ENCODE results near the gene TEX30. TPM values are rescaled to one million over a fixed set of nuclear protein-coding genes. Genes with fewer than 3 reads are reported as not detected.

TEX30 gene
- total and polyA plus RNA-seq, 2 of the 4 experiments (the other 2 are of a cell fraction): 8.1 to 10.4 TPM

- POLR2A ChIA-PET (ENCODE audit: unreplicated experiment): interaction anchor here (0.6 kb wide), 1 partner anchor 1297 kb away, joined by 3 read pairs; no protein-coding TSS in a partner anchor
- Histone ChIP-seq H4K8ac (ENCODE audit: low read depth in 2 of 2, low read length in 2 of 2) (no peak overlapping the region; a peak in 1 of 4 replicates), H2BK120ac (ENCODE audit: low read depth, low read length) (no peak overlapping the region), H3K9me3 (ENCODE audit: control insufficient read depth, insufficient read depth, low read length) (no peaks in the 10 kb centered on the region), H3K36me3 (ENCODE audit: control insufficient read depth, insufficient read depth, low read length) (0 out of 2 replicates have a peak, but pooled peaks cover 1% of the 10 kb centered on the region), H2BK20ac (ENCODE audit: low read depth, low read length) (no peak overlapping the region), H2BK15ac (ENCODE audit: low read depth, low read length) (no peak overlapping the region), H3K79me1 (ENCODE audit: low read depth in 1 of 2, low read length in 2 of 2) (peaks cover 13 to 26% of the 10 kb centered on the region in 2 experiments), H3K4me1 (ENCODE audit: control insufficient read depth, insufficient read depth, low read length) (peaks cover 2% of the 10 kb centered on the region; the same call in 1 of the 2 replicates), H3K56ac (ENCODE audit: extremely low read depth, insufficient read depth, low read length) (no peak overlapping the region), H3K18ac (ENCODE audit: low read depth, low read length) (no peak overlapping the region), H3K14ac (replicated peaks; ENCODE audit: low read depth, low read length) (no peak overlapping the region), H3K4me3 (ENCODE audit: insufficient read depth, low read depth, low read length) (no peak overlapping the region), H2BK5ac (ENCODE audit: low read depth, low read length, poor library complexity, severe bottlenecking) (no peak overlapping the region), H3K27ac (ENCODE audit: insufficient read depth, low read length) (no peak overlapping the region), H4K91ac (ENCODE audit: insufficient read depth, low read depth, low read length) (no peak overlapping the region), H4K5ac (ENCODE audit: low read depth, low read length) (no peak overlapping the region), H3K9me1 (ENCODE audit: insufficient read depth, low read length) (peaks cover 4% of the 10 kb centered on the region; the same call in 1 of the 2 replicates), H2AK5ac (ENCODE audit: low read depth, low read length) (no peak overlapping the region), H3K23ac (ENCODE audit: low read depth, low read length) (no peak overlapping the region), H3K4ac (ENCODE audit: low read depth, low read length) (no peak overlapping the region), H2AK9ac (replicated peaks; ENCODE audit: low read depth, low read length, poor library complexity) (no peak overlapping the region), H4K20me1 (ENCODE audit: insufficient read depth, low read length) (no peaks in the 10 kb centered on the region; the same call in 1 of the 2 replicates), H3K27me3 (ENCODE audit: control insufficient read depth, insufficient read depth, low read length) (no peaks in the 10 kb centered on the region), H2AFZ (replicated peaks; ENCODE audit: low read length, poor library complexity) (no peak overlapping the region), H3K9ac (ENCODE audit: low read depth, low read length) (no peak overlapping the region), H3K4me2 (ENCODE audit: low read depth, low read length) (no peak overlapping the region)
- CTCF ChIA-PET: no interaction called here
- WGBS, 2 experiments (ENCODE audit: extremely low coverage in 2 of 2, insufficient read length in 1 of 2): 96% methylated on average over 8 of the region's 16 CpGs; no CpG with 5 or more reads in 1 of the 2 experiments
- no TSS peak for BruUV-seq (replicated peaks)
- no peak for DNase-seq
- in situ Hi-C loops (cut with MboI; ENCODE audit: low sequenced_read_pairs): no loop called here
- intact Hi-C loops (cut with micrococcal nuclease): loop anchor here (5.0 kb wide), 2 partner anchors 65 to 120 kb away; no protein-coding TSS in a partner anchor
- dilution Hi-C loops (cut with HindIII; ENCODE audit: low sequenced_read_pairs, unreplicated experiment): no loop called here
- ATAC-seq (ENCODE audit: low read depth): no peak
- TF ChIP-seq POLR2A (IDR thresholded peaks at IDR 0.05; ENCODE audit: low read depth, low read length): no peak
- no peak for TF ChIP-seq CEBPB (IDR thresholded peaks at IDR 0.05; ENCODE audit: low read depth, low read length)
- TF ChIP-seq MXI1 (IDR thresholded peaks at IDR 0.05; ENCODE audit: borderline replicate concordance, low read depth, low read length): no peak
- no peak for TF ChIP-seq RAD21 (IDR thresholded peaks at IDR 0.05; ENCODE audit: low read length)
- TF ChIP-seq FOS (IDR thresholded peaks at IDR 0.05; ENCODE audit: low read depth, low read length): no peak
- TF ChIP-seq RFX5 (IDR thresholded peaks at IDR 0.05; ENCODE audit: low read depth, low read length): no peak
- TF ChIP-seq MAZ (IDR thresholded peaks at IDR 0.05; ENCODE audit: borderline replicate concordance, low read depth, low read length): no peak
- no peak for TF ChIP-seq RCOR1 (IDR thresholded peaks at IDR 0.05; ENCODE audit: insufficient replicate concordance, low read length)
- no peak for TF ChIP-seq SMC3 (IDR thresholded peaks at IDR 0.05; ENCODE audit: low read depth, low read length)
- TF ChIP-seq MAFK (IDR thresholded peaks at IDR 0.05; ENCODE audit: low read depth, low read length): no peak
- no peak for TF ChIP-seq CTCF (conservative IDR thresholded peaks at IDR 0.05; ENCODE audit: low read depth, low read length)
- TF ChIP-seq USF2 (IDR thresholded peaks at IDR 0.05; ENCODE audit: low read depth, low read length): no peak
- no peak for TF ChIP-seq BHLHE40 (IDR thresholded peaks at IDR 0.05; ENCODE audit: low read depth, low read length)
- no peak for TF ChIP-seq CHD1 (IDR thresholded peaks at IDR 0.05; ENCODE audit: low read depth, low read length)
Measured at GRCh38 chr13:102772042-102772425, 1.6 kb downstream of the TEX30 start.
